Erythroblast (primary cell): ENCODE results near the gene ZNF385C.

Source experiments
- GATA1 ChIP-seq: IDR thresholded peaks from 2 replicates; pipeline ENCODE4 v1.6.1; 2011; ENCODE audit warnings: low read depth, mild to moderate bottlenecking, control low read depth, low read length, moderate library complexity
- POLR2A ChIP-seq: IDR thresholded peaks from 2 replicates; pipeline ENCODE4 v1.6.1; 2011; ENCODE audit warnings: mild to moderate bottlenecking, low read length

- TF ChIP-seq POLR2A (no peak), GATA1 (no peak)
Observed at GRCh38 chr17:42138749-42139492, 40.6 kb upstream of the ZNF385C start.
